Left colon (tissue), 2 donors: ENCODE measurements around the gene OR13D1. TPM values are rescaled to one million over a fixed set of nuclear protein-coding genes. Genes with fewer than 3 reads are reported as not detected.
"Not testable (repeated sequence)": the region's sequence is repeated elsewhere in the genome, so short reads cannot be mapped to it uniquely, and the experiment has no call there.

Experiments used
- ATAC-seq: fragments of 200-7000 bp; cut with Tn5 transposase; one replicate; pipeline ENCODE4 v1.9.1; 2020; ENCODE audit warnings: mild to moderate bottlenecking, moderate library complexity
- DNase-seq, 2 donors: peaks; one replicate each; pipeline ENCODE4 v3.0.0-alpha.2; 2020
- intact Hi-C, 2 donors: fragments of 100-400 bp; cut with DNase I in 1 of 2; cut with micrococcal nuclease in 1 of 2; formaldehyde crosslinking; loops; one replicate each; pipeline versions ENCODE4 v1.11.2 to v1.14.0; 2022; cut with DNase I, micrococcal nuclease
- long read RNA-seq: library from polyadenylated mRNA; unstranded; transcript quantifications from one replicate; pipeline ENCODE4 v2.0.0, GENCODE V29; 2021
- total RNA-seq, 2 donors: library from RNA; stranded (reverse); fragmentation: NEBNext Ultra II Directional; extraction: Animal tissue kit (Norgen Biotek cat#: 25700); gene quantifications; one replicate each; pipeline ENCODE4 v1.2.1, GENCODE V29; 2021
- donor health status: DM: no; HTN: no; CAD: no.
- donor health status: DM: yes; HTN: yes; CAD: no.

Gene OR13D1
- not detected for total RNA-seq
- long read RNA-seq: 0 reads

GRCh38 chr9:104694218-104694617, at the start of gene OR13D1:
Gene OR13D1 (plus strand): TSS chr9:104694518. CDS start chr9:104694518, 0 bp downstream.
- ATAC-seq: no peak
- intact Hi-C loops: no loop called here

GRCh38 chr9:104658496-104659195, 35.7 kb upstream of the OR13D1 start:
- intact Hi-C loops: no loop called here
- no peak for ATAC-seq
- no peak for DNase-seq

More at GRCh38 chr9:104694218-104694617, at the start of gene OR13D1:
- no peak for DNase-seq

GRCh38 chr9:104675611-104676010, 18.7 kb upstream of the OR13D1 start:
- intact Hi-C loops: no loop called here
- DNase-seq (no peak), ATAC-seq (no peak)

GRCh38 chr9:104682642-104683041, 11.7 kb upstream of the OR13D1 start:
- intact Hi-C loops: no loop called here

GRCh38 chr9:104686081-104686480, 8.2 kb upstream of the OR13D1 start:
- intact Hi-C loops: no loop called here
- ATAC-seq (no peak), DNase-seq (no peak)

More at GRCh38 chr9:104682642-104683041, 11.7 kb upstream of the OR13D1 start:
- peak; percentile 53 for ATAC-seq
- no peak for DNase-seq

- intact Hi-C loops: no loop called here
- ATAC-seq (no peak), DNase-seq (no peak)
Observed at GRCh38 chr9:104700306-104700705, 6.0 kb downstream of the OR13D1 start.

GRCh38 chr9:104708737-104709136, 14.4 kb downstream of the OR13D1 start:
- ATAC-seq, intact Hi-C loops, DNase-seq: not testable (repeated sequence)

- ATAC-seq (no peak), DNase-seq (no peak)
- intact Hi-C loops: no loop called here
Observed at GRCh38 chr9:104711604-104712003, 17.3 kb downstream of the OR13D1 start.

- no peak for ATAC-seq
- intact Hi-C loops: no loop called here
- DNase-seq: no peak
Observed at GRCh38 chr9:104725014-104725413, 30.7 kb downstream of the OR13D1 start.

- ATAC-seq (no peak), DNase-seq (no peak)
- intact Hi-C loops: no loop called here
Observed at GRCh38 chr9:104738452-104738851, 44.1 kb downstream of the OR13D1 start.

GRCh38 chr9:104740621-104741020, 46.3 kb downstream of the OR13D1 start:
- intact Hi-C loops: no loop called here
- DNase-seq (no peak), ATAC-seq (no peak)

- DNase-seq (no peak), ATAC-seq (no peak)
- intact Hi-C loops: no loop called here
Observed at GRCh38 chr9:104743376-104743985, 49.2 kb downstream of the OR13D1 start.

Other genes with a start within 250 kb of the OR13D1 start
- not detected for gene OR13F1, start 190.3 kb upstream of the OR13D1 start, total RNA-seq
- not detected for gene OR13C4, start 167.3 kb upstream of the OR13D1 start, total RNA-seq
- not detected for gene OR13C3, start 157.7 kb upstream of the OR13D1 start, total RNA-seq
- gene OR13C8, start 125.3 kb upstream of the OR13D1 start, total RNA-seq: not detected
- gene OR13C5, start 95.1 kb upstream of the OR13D1 start, total RNA-seq: not detected
- not detected for gene OR13C2, start 88.9 kb upstream of the OR13D1 start, total RNA-seq
- not detected for gene OR13C9, start 76.3 kb upstream of the OR13D1 start, total RNA-seq
- 10 to 100 TPM; 40.6 to 52.5 TPM for gene NIPSNAP3A, start 53.2 kb downstream of the OR13D1 start, total RNA-seq
- 1 to 10 TPM in 1 of 2 donors, under 1 TPM in 1; 0.85 to 1.3 TPM for gene NIPSNAP3B, start 69.6 kb downstream of the OR13D1 start, total RNA-seq
- 10 to 100 TPM; 11.8 to 44.5 TPM for gene ABCA1, start 233.6 kb downstream of the OR13D1 start, total RNA-seq